Aorta (tissue), 5 donors: ENCODE measurements around the gene LCE3C. TPM values are rescaled to one million over a fixed set of nuclear protein-coding genes. Genes with fewer than 3 reads are reported as not detected.

ENCODE experiments used
- ATAC-seq: fragments of 200-7000 bp; cut with Tn5 transposase; one replicate; pipeline ENCODE4 v1.9.1; 2022; ENCODE audit warnings: moderate library complexity; ENCODE audit not compliant: low FRiP score
- DNase-seq, 2 donors: peaks; one replicate each; pipeline ENCODE4 v3.0.0-alpha.2; 2020
- H3K27ac ChIP-seq, 2 donors: one replicate each; pipeline ENCODE4 v1.5.1; 2013; ENCODE audit warnings: low read length in 2 of 2, mild to moderate bottlenecking in 2 of 2, moderate library complexity in 2 of 2, control low read depth in 1 of 2, inconsistent platforms in 1 of 2, low read depth in 1 of 2
- H3K27me3 ChIP-seq, 2 donors: one replicate each; pipeline ENCODE4 v1.6.1; 2013; ENCODE audit warnings: control low read depth in 1 of 2, low read length in 1 of 2, mild to moderate bottlenecking in 1 of 2, moderate library complexity in 1 of 2; ENCODE audit not compliant: insufficient read depth in 2 of 2, control insufficient read depth in 1 of 2
- H3K36me3 ChIP-seq, 2 donors: one replicate each; pipeline ENCODE4 v1.6.1; 2013; ENCODE audit warnings: control low read depth in 1 of 2, low read length in 1 of 2, mild to moderate bottlenecking in 1 of 2; ENCODE audit not compliant: insufficient read depth in 2 of 2, control insufficient read depth in 1 of 2
- H3K4me1 ChIP-seq, 2 donors: one replicate each; pipeline ENCODE4 v1.6.1; 2013; ENCODE audit warnings: low read length in 2 of 2, control low read depth in 1 of 2, mild to moderate bottlenecking in 1 of 2, moderate library complexity in 1 of 2; ENCODE audit not compliant: insufficient read depth in 2 of 2, control insufficient read depth in 1 of 2
- H3K4me3 ChIP-seq, 2 donors: one replicate each; pipeline ENCODE4 v1.5.1; 2013; ENCODE audit warnings: low read length in 2 of 2, control low read depth in 1 of 2, mild to moderate bottlenecking in 1 of 2
- H3K9me3 ChIP-seq: one replicate; pipeline ENCODE4 v1.6.1; 2013; ENCODE audit warnings: mild to moderate bottlenecking, low read length; ENCODE audit not compliant: control insufficient read depth
- WGBS, 2 donors: extraction: QIAGEN DNeasy Blood & Tissue Kit; methylation state at CpG; one replicate each; pipeline ENCODE4 v1.1.7; 2013; 5-methylcytosine and 5-hydroxymethylcytosine counted together
- intact Hi-C, 2 donors: fragments of 100-400 bp; cut with DNase I; formaldehyde crosslinking; loops; one replicate each; pipeline versions ENCODE4 v1.14.2 to v1.15.0; 2022
- polyA plus RNA-seq, 2 donors: library from polyadenylated mRNA; stranded (reverse); fragments of 200-250 nt; gene quantifications; one replicate each; pipeline ENCODE4 v1.2.3, GENCODE V29; 2013
- total RNA-seq, 2 donors: library from RNA; stranded (reverse); fragmentation: NEBNext Ultra II Directional; extraction: Animal tissue kit (Norgen Biotek cat#: 25700); gene quantifications; one replicate each; pipeline ENCODE4 v1.2.1, GENCODE V29; 2021
- donor health status: healthy with polysubstance abuse.
- donor health status: Bipolar disorder and iron deficiency.
- donor health status: DM: no; HTN: no; CAD: no.
- donor health status: DM: no; HTN: no; CAD: no.
- donor health status: DM: yes; HTN: yes; CAD: no.

Gene LCE3C
- total and polyA plus RNA-seq, 4 donors: not detected

DNA sequence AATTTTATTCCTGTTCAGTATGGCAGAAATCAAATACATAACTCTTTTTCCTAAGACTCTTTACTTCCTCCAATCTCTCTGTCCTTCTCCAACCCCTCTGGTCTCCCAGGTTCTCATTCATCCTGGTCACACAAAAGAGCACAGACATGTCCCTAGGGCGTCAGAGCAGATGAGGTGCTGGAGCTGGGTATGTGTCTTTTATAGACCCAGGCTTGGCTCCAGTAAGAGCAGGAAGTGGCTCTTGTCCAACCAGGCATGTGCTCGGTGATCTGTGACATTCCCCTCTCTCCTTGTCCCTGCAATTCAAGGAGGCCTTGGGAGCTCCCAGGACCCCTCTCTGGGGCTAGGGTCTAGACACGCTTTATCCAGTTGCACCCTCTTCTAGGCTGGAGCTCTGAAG lies 45.1 kb downstream of the LCE3C start:
- no peak for ATAC-seq
- 36 to 41% methylated on average over 3 of the region's 3 CpGs for WGBS, 2 donors
- H3K4me1 ChIP-seq: no peaks in the 10 kb centered on the region

DNA sequence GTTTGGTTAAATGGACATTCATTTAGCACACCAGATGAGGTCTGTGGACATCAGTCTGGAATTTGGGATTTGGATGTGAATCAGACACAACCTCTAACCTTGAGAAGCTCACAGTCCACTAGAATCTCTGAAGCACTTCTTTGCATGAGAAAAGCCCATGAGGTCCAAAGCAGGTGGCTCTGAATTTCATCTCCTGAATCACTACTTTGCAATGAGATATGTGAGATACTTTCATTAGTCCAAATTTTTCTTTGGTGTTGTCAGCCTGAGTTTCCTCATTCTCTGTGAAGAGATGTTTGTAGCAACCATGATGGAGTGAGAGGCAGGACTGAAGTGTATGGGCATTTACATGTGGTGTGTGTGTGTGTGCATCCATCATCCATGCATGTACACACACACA lies 46.6 kb downstream of the LCE3C start:
- intact Hi-C loops: no loop called here
- no peaks in the 10 kb centered on the region for H3K4me1 ChIP-seq
- peaks cover 2% of the 10 kb centered on the region for H3K9me3 ChIP-seq
- H3K36me3 ChIP-seq: no peaks in the 10 kb centered on the region
- DNase-seq (no peak), ATAC-seq (no peak)
- H3K27me3 ChIP-seq: no peaks in the 10 kb centered on the region
- H3K4me3 ChIP-seq: no peak overlapping the region
- no peak overlapping the region for H3K27ac ChIP-seq

More for the DNA sequence above, 45.1 kb downstream of the LCE3C start:
- Histone ChIP-seq H3K36me3 (no peaks in the 10 kb centered on the region), H3K27me3 (no peaks in the 10 kb centered on the region), H3K9me3 (peaks cover 2% of the 10 kb centered on the region), H3K4me3 (no peak overlapping the region), H3K27ac (no peak overlapping the region)
- no peak for DNase-seq
- intact Hi-C loops: no loop called here

Other genes starting within 250 kb of the LCE3C start
- not detected for gene FLG2, start 240.2 kb upstream of the LCE3C start, total RNA-seq
- not detected for gene FLG2, start 240.2 kb upstream of the LCE3C start, polyA plus RNA-seq
- gene CRNN, start 186.0 kb upstream of the LCE3C start, total RNA-seq: not detected
- 1 to 10 TPM; 1.4 to 3.0 TPM for gene CRNN, start 186.0 kb upstream of the LCE3C start, polyA plus RNA-seq
- gene LCE5A, start 89.4 kb upstream of the LCE3C start, total RNA-seq: not detected
- under 1 TPM in 1 of 2 donors, not detected in 1; 0.15 TPM for gene LCE5A, start 89.4 kb upstream of the LCE3C start, polyA plus RNA-seq
- gene CRCT1, start 85.8 kb upstream of the LCE3C start, total RNA-seq: not detected
- 1 to 10 TPM in 1 of 2 donors, under 1 TPM in 1; 0.18 to 1.1 TPM for gene CRCT1, start 85.8 kb upstream of the LCE3C start, polyA plus RNA-seq
- gene LCE3E, start 33.5 kb upstream of the LCE3C start, total RNA-seq: not detected
- not detected for gene LCE3E, start 33.5 kb upstream of the LCE3C start, polyA plus RNA-seq
- not detected for gene LCE3D, start 19.7 kb upstream of the LCE3C start, total RNA-seq
- not detected for gene LCE3D, start 19.7 kb upstream of the LCE3C start, polyA plus RNA-seq
- gene LCE3B, start 13.6 kb downstream of the LCE3C start, total RNA-seq: not detected
- not detected for gene LCE3B, start 13.6 kb downstream of the LCE3C start, polyA plus RNA-seq
- not detected for gene LCE3A, start 22.9 kb downstream of the LCE3C start, total RNA-seq
- gene LCE3A, start 22.9 kb downstream of the LCE3C start, polyA plus RNA-seq: not detected
- gene LCE2D, start 63.1 kb downstream of the LCE3C start, total RNA-seq: not detected
- gene LCE2D, start 63.1 kb downstream of the LCE3C start, polyA plus RNA-seq: not detected
- not detected for gene LCE2C, start 75.0 kb downstream of the LCE3C start, total RNA-seq
- not detected for gene LCE2C, start 75.0 kb downstream of the LCE3C start, polyA plus RNA-seq
- gene LCE2B, start 85.9 kb downstream of the LCE3C start, total RNA-seq: not detected
- not detected for gene LCE2B, start 85.9 kb downstream of the LCE3C start, polyA plus RNA-seq
- gene LCE2A, start 98.1 kb downstream of the LCE3C start, total RNA-seq: not detected
- gene LCE2A, start 98.1 kb downstream of the LCE3C start, polyA plus RNA-seq: not detected
- not detected for gene LCE4A, start 107.9 kb downstream of the LCE3C start, total RNA-seq
- gene LCE4A, start 107.9 kb downstream of the LCE3C start, polyA plus RNA-seq: not detected
- gene KPRP, start 157.8 kb downstream of the LCE3C start, total RNA-seq: not detected
- not detected for gene KPRP, start 157.8 kb downstream of the LCE3C start, polyA plus RNA-seq
- not detected for gene LCE1F, start 174.9 kb downstream of the LCE3C start, total RNA-seq
- gene LCE1F, start 174.9 kb downstream of the LCE3C start, polyA plus RNA-seq: not detected
- not detected for gene LCE1E, start 186.0 kb downstream of the LCE3C start, total RNA-seq
- not detected for gene LCE1E, start 186.0 kb downstream of the LCE3C start, polyA plus RNA-seq
- not detected for gene LCE1D, start 196.5 kb downstream of the LCE3C start, total RNA-seq
- gene LCE1D, start 196.5 kb downstream of the LCE3C start, polyA plus RNA-seq: not detected
- not detected for gene LCE1C, start 206.4 kb downstream of the LCE3C start, total RNA-seq
- not detected for gene LCE1C, start 206.4 kb downstream of the LCE3C start, polyA plus RNA-seq
- not detected for gene LCE1B, start 211.7 kb downstream of the LCE3C start, total RNA-seq
- not detected for gene LCE1B, start 211.7 kb downstream of the LCE3C start, polyA plus RNA-seq
- not detected for gene LCE1A, start 227.2 kb downstream of the LCE3C start, total RNA-seq
- not detected for gene LCE1A, start 227.2 kb downstream of the LCE3C start, polyA plus RNA-seq
- not detected for gene LCE6A, start 242.6 kb downstream of the LCE3C start, total RNA-seq
- not detected for gene LCE6A, start 242.6 kb downstream of the LCE3C start, polyA plus RNA-seq